ENCODE data around the gene GPRC5A.
A peak's percentile ranks its signal among the peaks of the same experiment; 100 is the strongest.

Gene GPRC5A

DNA sequence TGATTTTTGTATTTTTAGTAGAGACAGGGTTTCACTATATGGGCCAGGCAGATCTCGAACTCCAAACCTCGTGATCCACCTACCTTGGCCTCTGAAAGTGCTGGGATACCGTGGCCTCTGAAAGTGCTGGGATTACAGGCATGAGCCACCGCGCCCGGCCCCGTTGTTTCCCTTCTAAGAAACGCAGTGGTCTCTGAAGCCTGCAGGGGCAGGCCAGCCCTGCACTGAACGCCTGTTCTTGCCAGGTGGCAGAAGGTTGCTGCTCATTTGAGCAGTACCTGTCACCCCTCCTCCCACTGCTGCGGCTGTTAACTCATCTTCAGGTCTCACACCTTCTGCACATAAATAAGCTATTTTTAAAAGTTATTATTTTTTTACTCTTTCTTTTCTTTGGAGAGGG lies 24.3 kb downstream of the GPRC5A start:
- DNase-seq: no peak

DNA sequence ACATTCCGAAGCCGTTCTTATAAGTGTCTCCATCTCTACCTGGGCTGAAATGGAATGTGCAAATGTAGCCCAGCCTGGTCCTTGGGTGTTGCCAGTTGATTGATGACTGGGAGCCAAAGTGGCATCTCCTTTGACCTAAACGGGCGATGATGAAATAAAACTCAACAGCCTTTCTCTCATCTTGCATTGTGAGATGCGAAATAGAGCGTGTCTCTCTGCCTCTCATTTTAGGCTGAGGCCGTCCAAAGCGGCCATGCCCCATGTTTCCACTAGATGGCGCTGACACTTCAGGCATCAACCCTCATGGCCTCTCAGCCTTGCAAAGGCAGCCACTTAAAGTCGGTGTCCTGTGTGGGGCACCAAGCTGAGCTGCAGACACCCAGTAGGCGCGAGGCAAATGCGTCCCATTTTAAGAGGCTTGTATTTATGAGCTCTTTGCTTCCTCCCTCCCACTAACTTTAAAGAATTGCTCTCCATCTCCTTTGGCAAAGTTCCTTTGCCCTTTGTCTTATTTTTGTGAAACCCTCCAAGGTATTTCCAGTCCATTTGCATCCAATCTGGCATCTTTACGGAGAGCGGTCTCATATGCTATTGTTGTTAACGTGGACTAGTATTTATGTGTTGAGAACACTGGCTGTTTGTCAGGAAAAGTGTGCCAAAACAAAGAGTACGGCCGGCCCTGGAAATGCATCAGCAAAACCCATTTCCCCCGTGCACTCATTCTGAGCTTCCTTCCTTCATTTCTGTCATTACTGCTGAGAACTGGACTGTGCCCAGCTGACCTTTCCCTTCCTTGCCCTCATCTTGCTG lies 25.0 kb downstream of the GPRC5A start:
- DNase-seq: peak; percentile 88 to 90

DNA sequence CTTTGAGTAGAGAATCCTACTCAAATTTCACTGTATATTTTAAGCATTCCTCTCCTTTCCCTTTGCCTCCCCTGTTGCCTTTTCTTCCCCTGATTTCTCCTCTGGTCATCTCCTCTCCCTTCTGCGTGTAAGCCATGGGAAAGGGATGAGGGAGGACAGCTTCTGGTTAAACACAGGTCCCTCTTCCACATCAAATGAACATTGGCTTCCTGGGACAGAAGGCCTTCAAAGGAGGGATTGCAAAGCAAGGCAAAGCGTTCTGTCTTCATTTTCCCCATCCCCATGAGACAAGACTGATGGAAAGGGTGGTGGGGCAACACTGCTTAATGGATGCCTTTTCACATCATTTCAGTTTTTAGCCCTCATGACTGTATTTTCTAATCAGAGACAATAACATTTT lies 26.2 kb downstream of the GPRC5A start:
- no peak for DNase-seq

DNA sequence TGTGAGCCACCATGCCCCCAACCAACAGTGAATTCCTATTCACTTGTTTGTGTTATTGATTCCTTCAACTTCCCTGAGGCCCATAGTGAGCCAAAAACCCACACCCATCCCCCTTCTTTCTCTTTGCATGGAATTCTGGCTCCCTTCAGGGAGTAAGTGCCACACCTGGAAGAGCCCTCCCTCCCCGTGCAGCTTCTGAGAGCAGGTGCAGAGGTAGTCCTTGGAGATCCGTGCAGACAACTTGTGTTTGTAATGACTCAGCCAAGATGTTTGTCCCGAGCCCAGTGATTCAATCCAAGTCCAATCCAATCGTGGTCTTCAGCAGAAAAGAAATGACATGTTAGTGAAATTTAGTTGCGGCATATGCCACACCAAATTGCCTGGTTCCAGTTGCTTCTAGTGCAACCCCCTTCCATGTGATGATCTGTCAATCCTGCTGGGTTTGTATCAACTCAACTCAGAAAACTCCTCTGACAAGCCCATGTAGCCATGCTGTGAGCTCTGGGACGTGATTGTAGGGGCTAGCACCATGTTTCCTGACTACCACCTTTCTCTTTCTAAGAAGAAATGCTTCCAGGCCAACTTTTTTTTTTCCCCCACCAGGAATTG lies 27.5 kb downstream of the GPRC5A start:
- no peak for DNase-seq

DNA sequence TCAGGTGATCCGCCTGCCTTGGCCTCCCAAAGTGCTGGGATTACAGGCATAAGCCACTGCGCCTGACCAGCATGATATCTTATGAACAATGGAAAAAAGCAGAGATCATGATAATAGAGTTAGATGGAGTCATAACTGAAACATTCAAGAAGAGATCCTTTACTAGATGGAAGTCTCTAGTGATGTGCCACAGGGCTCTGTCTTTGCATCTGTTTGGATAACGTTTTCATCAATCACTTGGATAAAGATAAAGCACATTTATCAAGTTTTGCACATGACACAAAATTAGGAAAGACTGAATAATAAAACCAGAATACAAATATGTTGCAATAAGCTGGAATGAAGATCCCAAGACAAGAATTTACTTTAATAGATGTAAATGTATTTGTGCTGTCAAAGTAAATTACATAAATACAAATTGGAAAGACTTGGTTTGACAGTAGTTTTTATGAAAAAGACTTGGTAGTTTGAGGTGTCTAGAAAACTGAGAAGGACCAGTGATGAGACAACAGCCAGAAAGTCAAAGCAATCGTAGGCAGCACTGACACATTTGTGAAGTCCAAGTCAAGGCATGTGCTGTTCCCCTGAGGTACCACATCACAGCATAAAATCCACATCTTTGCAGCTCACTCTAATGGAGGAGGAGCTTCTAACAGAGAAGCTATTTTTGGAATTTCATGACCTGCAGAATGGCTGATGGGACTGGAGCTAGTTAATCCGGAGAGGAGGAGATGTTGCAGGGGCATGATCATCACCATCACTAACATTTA lies 28.5 kb downstream of the GPRC5A start:
- no peak for DNase-seq

DNA sequence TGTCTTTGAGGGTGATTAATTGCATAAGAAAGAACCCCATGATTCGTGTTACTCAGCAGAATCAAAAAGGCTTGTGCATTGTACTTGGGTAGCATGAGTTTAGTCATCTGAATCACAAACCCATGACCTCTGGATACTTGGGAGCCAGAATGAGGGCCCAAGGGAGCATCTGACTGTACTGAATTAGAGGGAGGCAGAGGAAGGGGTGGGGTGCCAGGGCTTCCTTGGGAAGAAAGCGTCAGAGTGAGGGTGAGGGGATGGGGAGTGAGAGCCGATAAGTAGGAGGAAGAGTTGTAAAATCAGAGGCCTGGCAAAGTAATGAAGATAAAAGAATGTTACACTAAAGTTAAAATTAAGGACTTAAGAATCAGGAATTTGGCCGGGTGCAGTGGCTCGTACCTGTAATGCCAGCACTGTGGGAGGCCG lies 30.8 kb downstream of the GPRC5A start:
- DNase-seq: no peak

DNA sequence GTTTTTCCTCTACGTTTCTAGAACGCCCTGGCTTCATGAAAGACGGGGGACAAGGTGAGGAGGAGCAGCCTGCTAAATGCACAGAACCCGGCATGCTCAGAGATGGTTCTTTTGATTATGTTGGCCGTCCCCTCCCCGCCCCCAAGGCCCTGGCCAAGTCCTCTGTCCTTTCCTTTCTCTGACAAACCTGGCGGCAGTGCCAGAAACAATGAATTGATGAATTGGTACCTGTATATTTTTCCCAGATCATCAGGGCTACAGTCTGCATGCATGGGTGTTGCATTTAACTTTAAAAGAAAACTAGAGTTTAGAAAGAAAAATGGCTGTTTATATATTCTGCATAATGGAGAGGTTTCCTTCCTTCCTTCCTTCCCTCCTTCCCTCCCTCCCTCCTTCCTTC lies 31.6 kb downstream of the GPRC5A start:
- no peak for DNase-seq

DNA sequence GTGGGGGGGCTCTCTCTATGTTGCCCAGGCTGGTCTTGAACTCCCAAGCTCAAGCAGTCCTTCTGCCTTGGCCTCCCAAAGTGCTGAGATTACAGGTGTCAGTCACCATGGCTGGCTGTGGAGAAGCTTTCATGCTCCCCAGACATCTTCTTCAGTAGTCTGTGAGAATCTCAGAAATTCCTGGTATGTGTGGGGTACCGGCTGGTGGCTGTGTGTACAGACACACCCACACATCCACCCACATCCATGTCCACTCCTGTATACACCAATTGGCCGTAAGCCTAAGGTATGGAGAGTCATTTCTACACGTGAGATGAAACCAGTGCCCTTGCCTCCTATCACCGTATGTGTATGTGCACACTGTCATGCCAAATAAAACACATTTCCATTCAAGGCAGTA lies 32.8 kb downstream of the GPRC5A start:
- no peak for DNase-seq

DNA sequence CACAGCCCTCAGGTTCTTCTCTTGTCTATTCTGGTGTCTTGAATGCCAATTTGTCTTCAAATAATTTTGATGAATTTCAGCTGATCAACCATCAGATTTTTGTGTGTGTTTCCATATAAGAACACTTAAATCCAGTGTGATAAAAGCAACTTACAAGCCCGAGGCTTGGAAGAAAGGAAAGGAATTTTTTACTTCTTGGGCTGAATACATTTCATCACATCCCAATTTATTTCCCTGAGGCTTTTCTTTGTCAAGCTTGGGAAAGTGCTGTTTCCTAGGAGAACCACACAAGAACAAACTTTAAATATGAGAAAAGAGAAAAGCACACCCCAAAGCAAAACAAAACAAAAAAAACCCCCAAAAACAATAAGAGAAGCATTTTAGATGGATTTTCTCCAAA lies 34.0 kb downstream of the GPRC5A start:
- no peak for DNase-seq

DNA sequence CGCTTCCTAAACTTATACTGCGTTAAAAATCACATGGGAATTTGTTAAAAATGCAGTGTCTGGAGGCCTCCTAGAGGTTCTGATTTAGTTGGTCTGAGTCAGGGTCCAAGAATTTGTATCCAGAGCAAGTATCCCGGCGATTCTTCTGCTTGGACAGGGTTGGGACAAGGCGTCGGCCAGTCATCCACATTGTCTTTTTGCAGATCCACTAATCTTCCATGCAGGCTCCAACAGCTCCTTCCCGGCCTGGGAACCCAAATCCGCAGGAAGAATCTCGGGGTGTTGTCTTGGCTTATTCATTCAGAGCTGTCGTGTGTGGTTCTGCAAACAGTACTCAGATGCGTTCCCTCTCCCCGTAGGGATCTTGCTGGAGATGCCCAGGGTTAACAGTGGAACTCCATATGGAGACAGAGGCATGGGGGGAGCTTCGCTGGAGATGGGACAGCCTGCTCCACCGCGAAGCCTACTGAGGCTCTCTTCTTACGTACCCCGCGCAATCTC lies 35.3 kb downstream of the GPRC5A start:
- no peak for DNase-seq

DNA sequence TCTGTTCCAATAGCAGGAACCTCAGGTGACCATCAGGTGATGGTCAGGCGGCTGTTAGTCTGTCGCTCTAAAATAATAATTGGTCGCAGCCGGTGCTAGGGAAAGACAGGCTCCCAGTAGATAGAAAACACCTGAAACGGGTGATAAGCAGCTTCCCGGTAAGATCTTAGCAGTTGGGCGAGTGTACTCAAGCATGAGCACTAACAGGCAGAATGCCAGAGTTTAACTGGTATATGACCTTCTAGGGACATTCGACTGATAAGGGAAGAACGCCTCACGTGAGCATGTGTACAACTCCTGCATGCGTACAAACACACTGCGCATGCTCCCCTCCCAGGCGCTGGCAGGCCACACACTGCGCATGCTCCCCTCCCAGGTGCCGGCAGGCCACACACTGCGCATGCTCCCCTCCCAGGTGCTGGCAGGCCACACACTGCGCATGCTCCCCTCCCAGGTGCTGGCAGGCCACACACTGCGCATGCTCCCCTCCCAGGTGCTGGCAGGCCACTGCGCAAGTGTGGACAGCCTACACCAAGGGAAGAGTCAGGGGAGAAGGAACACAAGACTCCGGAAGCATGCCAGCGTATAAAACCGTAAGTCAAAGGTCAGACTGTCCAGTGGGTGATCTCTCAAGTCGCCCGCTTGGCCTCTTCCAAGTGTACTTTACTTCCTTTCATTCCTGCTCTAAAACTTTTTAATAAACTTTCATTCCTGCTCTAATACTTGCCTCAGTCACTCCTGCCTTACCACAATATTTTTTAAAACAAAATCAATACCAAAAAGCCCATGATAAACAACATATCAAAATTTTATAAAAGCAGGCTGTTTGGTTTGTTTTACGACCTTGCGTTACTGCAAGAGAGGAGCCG lies 36.1 kb downstream of the GPRC5A start:
- DNase-seq: no peak

DNA sequence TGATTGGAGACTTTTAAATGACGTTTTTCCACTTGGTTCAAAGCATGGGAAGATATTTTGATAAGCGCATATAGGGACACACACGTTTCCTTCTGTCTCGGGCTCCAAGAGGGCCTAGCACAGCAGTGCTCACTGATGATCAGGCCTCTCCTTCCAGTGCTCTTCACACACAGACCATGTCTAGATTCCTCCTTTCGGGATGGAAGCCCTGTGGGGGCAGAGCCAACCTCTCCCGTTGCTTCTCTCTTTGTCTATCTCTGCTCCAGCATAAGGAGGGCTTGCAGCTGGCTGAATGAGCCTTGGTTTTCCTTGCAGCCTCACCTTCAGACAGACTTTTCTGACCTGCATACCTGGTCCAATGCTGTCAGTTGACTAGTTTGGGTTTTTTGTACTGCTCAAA lies 38.3 kb downstream of the GPRC5A start:
- no peak for DNase-seq

DNA sequence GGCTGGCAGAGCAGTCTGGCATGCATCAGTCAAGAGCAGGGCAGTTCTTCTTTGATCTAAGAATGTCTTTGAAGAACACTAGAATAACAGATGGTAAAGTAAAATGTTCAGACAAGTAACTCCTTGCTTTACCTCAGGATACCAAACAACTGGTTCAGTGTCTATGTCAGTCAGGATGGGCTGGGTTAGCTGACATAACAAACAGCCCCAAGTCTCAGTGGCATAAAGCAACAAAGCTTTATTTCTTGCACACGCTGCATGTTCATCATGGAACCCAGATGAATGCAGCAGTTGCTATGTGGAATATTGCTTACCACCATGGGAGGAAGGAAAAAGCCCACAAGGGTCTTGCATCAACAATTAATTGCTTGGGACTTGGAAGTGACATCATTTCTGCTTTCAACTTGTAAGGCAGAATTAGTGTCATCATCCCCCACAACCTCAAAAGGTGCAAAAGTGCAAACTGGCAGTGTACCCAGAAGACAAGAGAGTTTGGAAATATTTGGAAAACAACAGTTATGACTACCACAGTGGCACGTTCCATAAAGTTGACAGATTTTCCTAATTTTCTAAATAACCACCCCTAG lies 39.4 kb downstream of the GPRC5A start:
- no peak for DNase-seq

DNA sequence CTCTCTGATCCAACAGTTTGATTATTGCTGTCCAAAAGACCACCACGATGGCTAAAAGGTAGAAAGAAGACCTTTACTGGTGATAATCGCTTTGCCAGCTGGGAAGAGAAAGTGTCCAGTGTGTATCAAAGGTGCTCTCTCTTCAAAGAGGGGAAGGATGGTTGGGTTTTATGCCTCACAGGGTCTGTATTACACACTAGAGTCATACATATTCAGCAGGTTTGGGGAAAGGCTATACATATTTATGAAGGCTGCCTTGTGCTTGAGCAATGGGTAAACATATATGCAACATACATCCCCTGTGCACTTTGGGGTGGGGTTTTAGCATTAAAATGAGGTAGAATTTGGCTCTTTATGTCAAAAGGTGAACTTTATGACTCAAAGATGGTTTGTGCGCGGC lies 42.4 kb downstream of the GPRC5A start:
- no peak for DNase-seq

DNA sequence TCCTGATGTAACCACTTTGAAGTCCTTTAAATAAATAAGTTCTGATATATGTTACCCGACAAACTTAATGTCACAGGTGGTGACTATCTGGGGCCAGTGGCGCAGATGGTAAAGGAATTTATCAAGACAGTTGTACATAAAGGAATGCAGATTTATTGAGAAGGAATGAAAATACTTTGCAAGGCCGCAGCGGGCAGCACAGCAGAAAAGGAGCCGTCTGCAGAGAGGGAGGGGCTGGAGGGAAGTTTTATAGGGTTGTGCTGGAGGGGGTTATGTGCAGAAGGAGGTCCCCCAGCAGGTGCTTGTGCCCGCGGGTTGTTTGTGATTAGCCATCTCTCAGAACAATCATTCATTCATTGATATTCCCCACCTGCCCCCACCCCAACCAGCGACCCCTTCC lies 43.2 kb downstream of the GPRC5A start:
- DNase-seq: no peak

DNA sequence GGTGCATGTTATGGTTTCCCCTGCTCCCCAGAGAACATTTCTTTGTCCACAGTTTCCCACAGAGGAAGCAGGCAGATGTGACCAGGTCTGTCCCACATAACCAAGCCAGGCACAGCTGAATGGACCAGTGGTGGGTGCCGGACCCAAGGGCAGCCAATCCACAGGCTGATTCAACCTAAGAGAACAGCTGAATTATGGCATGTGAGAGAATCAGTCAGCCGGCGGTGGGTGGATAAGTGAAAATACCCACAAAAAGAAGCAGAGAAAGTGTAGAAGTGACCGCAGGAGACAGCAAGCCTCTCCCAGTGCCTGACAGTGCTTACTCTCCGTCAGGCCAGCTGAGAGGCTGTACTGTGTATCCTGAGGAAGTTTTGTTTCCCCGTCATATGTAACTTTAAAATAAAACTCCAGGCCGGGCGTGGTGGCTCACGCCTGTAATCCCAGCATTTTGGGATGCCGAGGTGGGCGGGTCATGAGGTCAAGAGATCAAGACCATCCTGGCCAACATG lies 45.7 kb downstream of the GPRC5A start:
- no peak for DNase-seq

DNA sequence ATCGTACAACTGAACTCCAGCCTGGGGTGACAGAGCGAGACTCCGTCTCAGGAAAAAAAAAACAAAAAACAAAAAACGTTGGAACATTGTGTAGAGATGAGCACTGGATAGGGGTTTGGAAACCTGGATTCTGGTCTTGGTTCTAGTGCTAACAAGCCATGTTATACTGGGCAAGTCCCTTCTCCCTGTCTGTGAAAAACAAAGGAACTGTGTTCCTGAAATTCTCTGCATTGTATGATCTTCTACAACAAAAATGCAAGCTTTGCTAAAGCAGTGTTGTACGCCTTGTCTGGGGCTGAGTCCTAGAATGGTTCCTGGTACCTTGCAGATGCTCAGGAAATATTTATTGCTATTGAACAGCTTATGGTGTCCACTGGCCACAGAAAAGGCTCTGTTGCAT lies 47.2 kb downstream of the GPRC5A start:
- no peak for DNase-seq

DNA sequence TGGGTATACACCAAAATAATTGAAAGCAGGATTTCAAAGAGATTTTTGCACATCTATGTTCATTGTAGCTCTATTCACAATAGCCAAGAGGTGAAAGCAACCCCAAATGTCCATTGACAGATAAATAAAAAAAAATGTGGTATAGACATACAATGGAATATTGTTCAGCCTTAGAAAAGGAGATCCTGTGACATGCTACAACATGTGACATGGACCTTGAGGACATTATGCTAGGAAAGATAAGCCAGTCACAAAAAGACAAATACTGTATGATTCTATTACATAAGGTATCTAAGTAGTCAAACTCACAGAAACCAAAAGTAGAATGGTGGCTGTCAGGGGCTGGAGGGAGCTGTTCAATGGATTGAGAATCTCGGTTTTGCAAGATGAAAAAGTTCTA lies 48.5 kb downstream of the GPRC5A start:
- no peak for DNase-seq

DNA sequence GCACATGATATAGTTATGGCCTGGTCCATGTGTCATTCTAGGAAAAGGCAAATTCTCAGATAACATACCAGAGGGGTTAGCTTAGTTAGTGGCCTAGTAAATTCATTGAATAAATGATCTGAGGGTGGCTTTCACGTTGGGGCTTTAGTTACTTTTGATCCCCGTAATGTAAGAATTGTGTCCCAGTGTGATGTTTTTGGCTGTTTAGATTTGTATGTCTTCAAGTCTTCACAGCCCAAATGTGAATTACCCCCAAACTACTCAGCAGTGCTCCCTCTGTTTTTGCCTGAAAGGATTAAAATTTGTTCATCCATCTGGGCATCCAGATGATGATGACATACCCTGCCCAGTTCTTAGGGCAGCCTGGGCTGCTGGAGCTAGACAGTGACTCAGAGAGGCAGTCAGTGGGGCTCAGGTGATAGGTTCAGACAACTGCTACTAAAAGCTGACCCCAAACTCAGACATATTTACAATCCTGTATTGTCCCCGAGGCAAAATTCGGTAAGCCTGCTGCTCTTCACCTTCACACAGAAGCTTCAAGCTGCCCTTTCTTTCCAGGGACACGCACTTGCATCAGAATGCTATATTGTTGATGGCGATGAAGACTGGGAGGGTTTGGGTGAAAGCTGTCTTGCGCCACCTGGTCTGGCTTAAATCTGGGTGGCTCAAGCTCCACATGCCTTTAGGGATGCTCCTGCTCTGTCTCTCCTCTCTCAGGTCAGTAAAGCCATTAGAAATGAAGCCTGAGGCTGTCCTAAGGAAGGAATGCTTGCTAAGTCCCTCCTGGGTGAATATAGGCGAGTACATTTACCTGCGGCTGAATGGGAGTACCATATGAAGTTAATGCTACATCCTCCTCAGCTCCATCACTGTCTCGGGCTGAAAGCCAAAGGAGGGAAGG lies 50.3 kb downstream of the GPRC5A start:
- no peak for DNase-seq

DNA sequence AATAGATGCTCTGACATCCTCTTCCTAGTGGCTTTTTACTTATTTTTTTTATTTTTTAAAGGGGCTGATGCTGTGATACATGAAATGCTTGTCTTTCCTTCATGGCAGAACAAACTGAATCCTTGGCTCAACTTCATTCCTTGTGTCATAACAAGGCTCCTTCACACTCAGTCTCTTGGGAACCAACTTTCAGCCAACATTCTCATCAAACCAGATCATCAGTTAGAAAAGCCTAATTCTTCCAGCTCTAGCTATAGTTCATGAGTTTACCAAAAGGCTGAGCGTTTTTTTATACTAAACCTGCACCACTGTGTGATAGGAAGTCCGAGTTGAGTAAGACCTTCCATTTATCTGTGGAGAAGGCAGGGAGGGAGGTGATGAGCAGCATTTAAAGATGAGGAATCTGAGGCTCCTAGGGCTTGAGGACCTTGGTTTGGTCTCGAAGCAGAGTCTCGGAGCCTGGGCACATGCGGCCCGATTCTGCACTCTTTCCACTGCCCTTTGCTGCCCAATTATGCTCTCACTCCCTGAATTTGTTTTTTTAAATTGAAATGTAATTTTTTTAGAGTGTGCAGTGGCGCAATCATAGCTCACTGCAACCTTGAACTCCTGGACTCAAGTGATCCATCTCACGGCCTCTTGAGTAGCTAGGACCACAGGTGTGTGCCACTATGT lies 52.4 kb downstream of the GPRC5A start:
- DNase-seq: no peak

Measured in hippocampal formation (tissue), 2 donors.